GM23338 (cell line): ENCODE measurements around the gene GRIK2.

Experiments used
- CTCF ChIP-seq, 2 experiments: fragments of 200-600 bp in 1 of 2; sonication (generic) in 1 of 2; conservative IDR thresholded peaks; 2 replicates each; pipeline versions ENCODE4 v1.5.1 to v1.6.1; 2016 to 2017; ENCODE audit warnings: antibody characterized with exemption in 2 of 2, low read depth in 2 of 2, mild to moderate bottlenecking in 2 of 2, moderate library complexity in 1 of 2
- ETS1 ChIP-seq: IDR thresholded peaks from 2 replicates; pipeline ENCODE4 v1.6.1; 2016; ENCODE audit warnings: antibody characterized with exemption
- EZH2 ChIP-seq: fragments of 200-600 bp; sonication (generic); IDR thresholded peaks from one replicate; pipeline ENCODE4 v1.8.0; 2017; ENCODE audit warnings: antibody characterized with exemption, mild to moderate bottlenecking, low read depth; ENCODE audit not compliant: unreplicated experiment
- EZH2phosphoT487 ChIP-seq: fragments of 200-600 bp; sonication (generic); IDR thresholded peaks from one replicate; pipeline ENCODE4 v1.8.1; 2018; ENCODE audit warnings: antibody characterized with exemption; ENCODE audit not compliant: unreplicated experiment
- POLR2AphosphoS5 ChIP-seq: IDR thresholded peaks from 2 replicates; pipeline ENCODE4 v1.6.1; 2016; ENCODE audit warnings: antibody characterized with exemption, low read depth
- REST ChIP-seq: IDR thresholded peaks from one replicate; pipeline ENCODE4 v1.6.1; 2018; ENCODE audit warnings: antibody characterized with exemption; ENCODE audit not compliant: unreplicated experiment
- ZNF114 ChIP-seq: fragments of 250-450 bp; sonication (Bioruptor Pico); IDR thresholded peaks from 2 replicates; pipeline ENCODE4 v1.5.0; 2020; ENCODE audit warnings: mild to moderate bottlenecking, moderate library complexity

- TF ChIP-seq CTCF (conservative IDR thresholded peaks at IDR 0.05; ENCODE audit: low read depth in 2 of 2) (no peak), EZH2 (no peak), EZH2phosphoT487 (no peak), POLR2AphosphoS5 (no peak), REST (no peak), ETS1 (no peak), ZNF114 (CRISPR knock-in tag) (no peak)
Observed at GRCh38 chr6:101379926-101380325, 13.6 kb upstream of the GRIK2 start.
